ENCODE data around the gene SCUBE1.
"Not testable (repeated sequence)": the region's sequence is repeated elsewhere in the genome, so short reads cannot be mapped to it uniquely, and the experiment has no call there.

SCUBE1 gene

GRCh38 chr22:43288807-43289420, 54.3 kb downstream of the SCUBE1 start:
- no peak overlapping the region for H3K4me3 ChIP-seq (ENCODE audit: low read depth, low read length)
- TF ChIP-seq CTCF (IDR thresholded peaks at IDR 0.05; ENCODE audit: insufficient read depth, low read depth, low read length, missing control alignments), result no peak
- no peak for DNase-seq (ENCODE audit: low read depth)

- no peak for TF ChIP-seq CTCF (IDR thresholded peaks at IDR 0.05; ENCODE audit: insufficient read depth, low read depth, low read length, missing control alignments)
- DNase-seq (ENCODE audit: low read depth), result no peak
- H3K4me3 ChIP-seq (ENCODE audit: low read depth, low read length), result no peak overlapping the region
Measured at GRCh38 chr22:43288378-43288777, 54.8 kb downstream of the SCUBE1 start.

- no peak for TF ChIP-seq CTCF (IDR thresholded peaks at IDR 0.05; ENCODE audit: insufficient read depth, low read depth, low read length, missing control alignments)
- no peak overlapping the region for H3K4me3 ChIP-seq (ENCODE audit: low read depth, low read length)
- no peak for DNase-seq (ENCODE audit: low read depth)
Measured at GRCh38 chr22:43287441-43287840, 55.7 kb downstream of the SCUBE1 start.

GRCh38 chr22:43281394-43281793, 61.8 kb downstream of the SCUBE1 start:
- DNase-seq (ENCODE audit: low read depth), result no peak
- H3K4me3 ChIP-seq (ENCODE audit: low read depth, low read length), result no peak overlapping the region
- TF ChIP-seq CTCF (IDR thresholded peaks at IDR 0.05; ENCODE audit: insufficient read depth, low read depth, low read length, missing control alignments), result no peak

GRCh38 chr22:43280523-43280886, 62.7 kb downstream of the SCUBE1 start:
- not testable (repeated sequence) for H3K4me3 ChIP-seq (ENCODE audit: low read depth, low read length); DNase-seq (ENCODE audit: low read depth)

GRCh38 chr22:43279867-43280522, 63.2 kb downstream of the SCUBE1 start:
- no peak for DNase-seq (ENCODE audit: low read depth)
- TF ChIP-seq CTCF (IDR thresholded peaks at IDR 0.05; ENCODE audit: insufficient read depth, low read depth, low read length, missing control alignments), result no peak
- H3K4me3 ChIP-seq (ENCODE audit: low read depth, low read length), result no peak overlapping the region

- DNase-seq (ENCODE audit: low read depth), result no peak
Measured at GRCh38 chr22:43277987-43278601, 65.1 kb downstream of the SCUBE1 start.

More at GRCh38 chr22:43277987-43278601, 65.1 kb downstream of the SCUBE1 start:
- TF ChIP-seq CTCF (IDR thresholded peaks at IDR 0.05; ENCODE audit: insufficient read depth, low read depth, low read length, missing control alignments), result no peak
- H3K4me3 ChIP-seq (ENCODE audit: low read depth, low read length), result no peak overlapping the region
